ENCODE results near the gene WWC2.
A peak's percentile ranks its signal among the peaks of the same experiment; 100 is the strongest.
"Not testable (repeated sequence)": the region's sequence is repeated elsewhere in the genome, so short reads cannot be mapped to it uniquely, and the experiment has no call there.

Gene WWC2

GRCh38 chr4:183145773-183146172, 46.7 kb downstream of the WWC2 start:
- Mint-ChIP-seq H3K36me3 (ENCODE audit: low read depth) (peaks cover 7% of the 10 kb centered on the region), H3K4me3 (no peak overlapping the region), H3K9me3 (peaks cover 6% of the 10 kb centered on the region), H3K27me3 (ENCODE audit: low read depth, poor library complexity) (no peaks in the 10 kb centered on the region), H3K4me1 (peaks cover 46% of the 10 kb centered on the region), H3K27ac (no peak overlapping the region)
- no peak for DNase-seq
- no peak for TF ChIP-seq CTCF (IDR thresholded peaks at IDR 0.05)

- TF ChIP-seq CTCF (IDR thresholded peaks at IDR 0.05), result no peak
- no peak overlapping the region for H3K4me3 Mint-ChIP-seq
- H3K27me3 Mint-ChIP-seq (ENCODE audit: low read depth, poor library complexity), result no peaks in the 10 kb centered on the region
- H3K9me3 Mint-ChIP-seq, result peaks cover 6% of the 10 kb centered on the region
- no peak for DNase-seq
- H3K36me3 Mint-ChIP-seq (ENCODE audit: low read depth), result peaks cover 7% of the 10 kb centered on the region
- H3K4me1 Mint-ChIP-seq, result peaks cover 46% of the 10 kb centered on the region
- H3K27ac Mint-ChIP-seq, result peak overlapping the region; percentile 88
Measured at GRCh38 chr4:183146478-183146877, 47.4 kb downstream of the WWC2 start.

GRCh38 chr4:183147196-183147595, 48.1 kb downstream of the WWC2 start:
- Mint-ChIP-seq H3K4me1 (peaks cover 40% of the 10 kb centered on the region), H3K4me3 (no peak overlapping the region), H3K36me3 (ENCODE audit: low read depth) (peaks cover 7% of the 10 kb centered on the region), H3K27me3 (ENCODE audit: low read depth, poor library complexity) (no peaks in the 10 kb centered on the region), H3K9me3 (peaks cover 6% of the 10 kb centered on the region), H3K27ac (no peak overlapping the region)
- DNase-seq, result no peak
- no peak for TF ChIP-seq CTCF (IDR thresholded peaks at IDR 0.05)

- Mint-ChIP-seq H3K36me3 (ENCODE audit: low read depth) (peaks cover 7% of the 10 kb centered on the region), H3K27ac (no peak overlapping the region), H3K4me3 (no peak overlapping the region), H3K4me1 (peaks cover 34% of the 10 kb centered on the region), H3K27me3 (ENCODE audit: low read depth, poor library complexity) (no peaks in the 10 kb centered on the region), H3K9me3 (peaks cover 6% of the 10 kb centered on the region)
- DNase-seq, result no peak
- TF ChIP-seq CTCF (IDR thresholded peaks at IDR 0.05), result no peak
Measured at GRCh38 chr4:183147983-183148382, 48.9 kb downstream of the WWC2 start.

- TF ChIP-seq CTCF (IDR thresholded peaks at IDR 0.05), result no peak
- H3K4me1 Mint-ChIP-seq, result peaks cover 33% of the 10 kb centered on the region
- DNase-seq, result no peak
- H3K9me3 Mint-ChIP-seq, result peaks cover 6% of the 10 kb centered on the region
- no peak overlapping the region for H3K4me3 Mint-ChIP-seq
- peaks cover 7% of the 10 kb centered on the region for H3K36me3 Mint-ChIP-seq (ENCODE audit: low read depth)
- H3K27ac Mint-ChIP-seq, result no peak overlapping the region
- no peaks in the 10 kb centered on the region for H3K27me3 Mint-ChIP-seq (ENCODE audit: low read depth, poor library complexity)
Measured at GRCh38 chr4:183149616-183150539, 50.8 kb downstream of the WWC2 start.

GRCh38 chr4:183150664-183151063, 51.6 kb downstream of the WWC2 start:
- not testable (repeated sequence) for H3K9me3 Mint-ChIP-seq; DNase-seq; H3K27ac Mint-ChIP-seq; H3K36me3 Mint-ChIP-seq (ENCODE audit: low read depth); H3K4me3 Mint-ChIP-seq; H3K27me3 Mint-ChIP-seq (ENCODE audit: low read depth, poor library complexity)
- peaks cover 31% of the 10 kb centered on the region for H3K4me1 Mint-ChIP-seq

GRCh38 chr4:183152232-183152631, 53.2 kb downstream of the WWC2 start:
- H3K27ac Mint-ChIP-seq; H3K27me3 Mint-ChIP-seq (ENCODE audit: low read depth, poor library complexity); H3K4me3 Mint-ChIP-seq; DNase-seq; H3K9me3 Mint-ChIP-seq: not testable (repeated sequence)
- Mint-ChIP-seq H3K36me3 (ENCODE audit: low read depth) (peaks cover 14% of the 10 kb centered on the region), H3K4me1 (peaks cover 20% of the 10 kb centered on the region)

Data from nephron progenitor cell (in vitro differentiated cells).